ENCODE measurements around the gene SNX25.

Gene SNX25

DNA sequence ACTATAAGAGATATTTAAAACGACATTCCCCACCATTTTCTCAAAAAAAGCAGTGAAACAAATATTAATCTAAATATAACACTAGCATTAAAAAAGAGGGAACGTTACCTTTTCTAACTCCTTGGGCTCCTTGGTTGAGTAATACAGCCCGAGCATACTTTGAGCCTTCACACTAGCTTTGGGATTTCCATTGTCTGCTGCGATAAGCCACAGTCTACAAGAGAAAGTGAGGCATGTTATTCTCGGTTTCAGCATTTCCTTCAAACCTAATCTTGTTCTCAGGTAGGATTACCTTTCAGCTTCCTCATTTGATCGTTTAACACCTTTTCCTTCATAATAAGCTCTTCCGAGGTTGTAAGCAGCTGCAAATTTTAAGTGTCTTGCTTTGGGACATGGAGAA, 164.6 kb downstream of the SNX25 start:
- ChIA-PET CTCF (no interaction called here), POLR2A (no interaction called here)
- TF ChIP-seq, protein P1, sequence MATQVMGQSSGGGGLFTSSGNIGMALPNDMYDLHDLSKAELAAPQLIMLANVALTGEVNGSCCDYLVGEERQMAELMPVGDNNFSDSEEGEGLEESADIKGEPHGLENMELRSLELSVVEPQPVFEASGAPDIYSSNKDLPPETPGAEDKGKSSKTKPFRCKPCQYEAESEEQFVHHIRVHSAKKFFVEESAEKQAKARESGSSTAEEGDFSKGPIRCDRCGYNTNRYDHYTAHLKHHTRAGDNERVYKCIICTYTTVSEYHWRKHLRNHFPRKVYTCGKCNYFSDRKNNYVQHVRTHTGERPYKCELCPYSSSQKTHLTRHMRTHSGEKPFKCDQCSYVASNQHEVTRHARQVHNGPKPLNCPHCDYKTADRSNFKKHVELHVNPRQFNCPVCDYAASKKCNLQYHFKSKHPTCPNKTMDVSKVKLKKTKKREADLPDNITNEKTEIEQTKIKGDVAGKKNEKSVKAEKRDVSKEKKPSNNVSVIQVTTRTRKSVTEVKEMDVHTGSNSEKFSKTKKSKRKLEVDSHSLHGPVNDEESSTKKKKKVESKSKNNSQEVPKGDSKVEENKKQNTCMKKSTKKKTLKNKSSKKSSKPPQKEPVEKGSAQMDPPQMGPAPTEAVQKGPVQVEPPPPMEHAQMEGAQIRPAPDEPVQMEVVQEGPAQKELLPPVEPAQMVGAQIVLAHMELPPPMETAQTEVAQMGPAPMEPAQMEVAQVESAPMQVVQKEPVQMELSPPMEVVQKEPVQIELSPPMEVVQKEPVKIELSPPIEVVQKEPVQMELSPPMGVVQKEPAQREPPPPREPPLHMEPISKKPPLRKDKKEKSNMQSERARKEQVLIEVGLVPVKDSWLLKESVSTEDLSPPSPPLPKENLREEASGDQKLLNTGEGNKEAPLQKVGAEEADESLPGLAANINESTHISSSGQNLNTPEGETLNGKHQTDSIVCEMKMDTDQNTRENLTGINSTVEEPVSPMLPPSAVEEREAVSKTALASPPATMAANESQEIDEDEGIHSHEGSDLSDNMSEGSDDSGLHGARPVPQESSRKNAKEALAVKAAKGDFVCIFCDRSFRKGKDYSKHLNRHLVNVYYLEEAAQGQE (tag by site-specific recombination; IDR thresholded peaks at IDR 0.05), result no peak
- TF ChIP-seq ZNF843 (tag by site-specific recombination; IDR thresholded peaks at IDR 0.05) (no peak), PRDM1 (tag by site-specific recombination; IDR thresholded peaks at IDR 0.05) (no peak), ZNF626 (tag by site-specific recombination; IDR thresholded peaks at IDR 0.05) (no peak)
- TF ChIP-seq, protein P2, sequence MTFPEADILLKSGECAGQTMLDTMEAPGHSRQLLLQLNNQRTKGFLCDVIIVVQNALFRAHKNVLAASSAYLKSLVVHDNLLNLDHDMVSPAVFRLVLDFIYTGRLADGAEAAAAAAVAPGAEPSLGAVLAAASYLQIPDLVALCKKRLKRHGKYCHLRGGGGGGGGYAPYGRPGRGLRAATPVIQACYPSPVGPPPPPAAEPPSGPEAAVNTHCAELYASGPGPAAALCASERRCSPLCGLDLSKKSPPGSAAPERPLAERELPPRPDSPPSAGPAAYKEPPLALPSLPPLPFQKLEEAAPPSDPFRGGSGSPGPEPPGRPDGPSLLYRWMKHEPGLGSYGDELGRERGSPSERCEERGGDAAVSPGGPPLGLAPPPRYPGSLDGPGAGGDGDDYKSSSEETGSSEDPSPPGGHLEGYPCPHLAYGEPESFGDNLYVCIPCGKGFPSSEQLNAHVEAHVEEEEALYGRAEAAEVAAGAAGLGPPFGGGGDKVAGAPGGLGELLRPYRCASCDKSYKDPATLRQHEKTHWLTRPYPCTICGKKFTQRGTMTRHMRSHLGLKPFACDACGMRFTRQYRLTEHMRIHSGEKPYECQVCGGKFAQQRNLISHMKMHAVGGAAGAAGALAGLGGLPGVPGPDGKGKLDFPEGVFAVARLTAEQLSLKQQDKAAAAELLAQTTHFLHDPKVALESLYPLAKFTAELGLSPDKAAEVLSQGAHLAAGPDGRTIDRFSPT (tag by site-specific recombination; IDR thresholded peaks at IDR 0.05), result no peak
- H3K36me3 ChIP-seq (ENCODE audit: control insufficient read depth in 2 of 2, insufficient read depth in 1 of 2, low read length in 2 of 2), result peaks cover 0 to 50% of the 10 kb centered on the region in 2 experiments; a peak in 2 of 3 replicates
- no peaks in the 10 kb centered on the region for H3K4me1 ChIP-seq (ENCODE audit: control insufficient read depth, insufficient read depth, low read length)
- H3K27ac ChIP-seq (ENCODE audit: extremely low read depth, low read depth, low read length), result no peak overlapping the region
- no peak overlapping the region for H3K4me3 ChIP-seq (ENCODE audit: low read depth, low read length)
- no peaks in the 10 kb centered on the region for H3K9me3 ChIP-seq (ENCODE audit: control insufficient read depth, insufficient read depth, low read depth, low read length)

DNA sequence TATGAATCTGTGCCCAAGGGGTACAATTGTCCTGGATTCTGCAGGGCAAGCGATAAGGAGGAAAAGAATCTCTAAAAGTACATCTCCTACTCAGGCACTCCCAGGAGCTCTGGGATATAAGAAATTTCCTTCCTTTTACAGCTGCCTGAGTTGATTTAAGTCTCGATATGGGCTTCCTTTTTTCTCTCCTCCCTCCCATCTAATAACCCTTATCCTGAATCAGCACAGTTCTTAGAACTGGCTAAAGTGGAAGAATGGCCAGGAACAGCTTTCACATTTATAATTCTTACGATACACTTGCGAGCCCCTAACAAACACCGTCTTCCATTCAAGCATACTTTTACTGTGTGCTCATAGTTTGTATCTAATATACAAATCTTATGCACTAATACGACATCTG, 165.2 kb downstream of the SNX25 start:
- POLR2A ChIA-PET, result no interaction called here
- Histone ChIP-seq H3K9me3 (ENCODE audit: control insufficient read depth, insufficient read depth, low read depth, low read length) (no peaks in the 10 kb centered on the region), H3K4me3 (ENCODE audit: low read depth, low read length) (no peak overlapping the region), H3K4me1 (ENCODE audit: control insufficient read depth, insufficient read depth, low read length) (no peaks in the 10 kb centered on the region), H3K36me3 (ENCODE audit: control insufficient read depth in 2 of 2, insufficient read depth in 1 of 2, low read length in 2 of 2) (peaks cover 0 to 50% of the 10 kb centered on the region in 2 experiments; a peak in 1 of 3 replicates), H3K27ac (ENCODE audit: extremely low read depth, low read depth, low read length) (no peak overlapping the region)
- CTCF ChIA-PET, result no interaction called here
- TF ChIP-seq, protein P3, sequence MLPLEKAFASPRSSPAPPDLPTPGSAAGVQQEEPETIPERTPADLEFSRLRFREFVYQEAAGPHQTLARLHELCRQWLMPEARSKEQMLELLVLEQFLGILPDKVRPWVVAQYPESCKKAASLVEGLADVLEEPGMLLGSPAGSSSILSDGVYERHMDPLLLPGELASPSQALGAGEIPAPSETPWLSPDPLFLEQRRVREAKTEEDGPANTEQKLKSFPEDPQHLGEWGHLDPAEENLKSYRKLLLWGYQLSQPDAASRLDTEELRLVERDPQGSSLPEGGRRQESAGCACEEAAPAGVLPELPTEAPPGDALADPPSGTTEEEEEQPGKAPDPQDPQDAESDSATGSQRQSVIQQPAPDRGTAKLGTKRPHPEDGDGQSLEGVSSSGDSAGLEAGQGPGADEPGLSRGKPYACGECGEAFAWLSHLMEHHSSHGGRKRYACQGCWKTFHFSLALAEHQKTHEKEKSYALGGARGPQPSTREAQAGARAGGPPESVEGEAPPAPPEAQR (tag by site-specific recombination; IDR thresholded peaks at IDR 0.05), result no peak
- TF ChIP-seq PRDM1 (tag by site-specific recombination; IDR thresholded peaks at IDR 0.05), result no peak
- TF ChIP-seq ZNF664 (tag by site-specific recombination; IDR thresholded peaks at IDR 0.05), result no peak
- no peak for TF ChIP-seq ZNF596 (tag by site-specific recombination; IDR thresholded peaks at IDR 0.05)
- no peak for TF ChIP-seq SCRT1 (tag by site-specific recombination; IDR thresholded peaks at IDR 0.05; ENCODE audit: borderline replicate concordance)
- no peak for TF ChIP-seq ZNF548 (tag by site-specific recombination; IDR thresholded peaks at IDR 0.05)
- no peak for TF ChIP-seq ZNF19 (tag by site-specific recombination; IDR thresholded peaks at IDR 0.05; ENCODE audit: low read depth)
- TF ChIP-seq, protein P4, sequence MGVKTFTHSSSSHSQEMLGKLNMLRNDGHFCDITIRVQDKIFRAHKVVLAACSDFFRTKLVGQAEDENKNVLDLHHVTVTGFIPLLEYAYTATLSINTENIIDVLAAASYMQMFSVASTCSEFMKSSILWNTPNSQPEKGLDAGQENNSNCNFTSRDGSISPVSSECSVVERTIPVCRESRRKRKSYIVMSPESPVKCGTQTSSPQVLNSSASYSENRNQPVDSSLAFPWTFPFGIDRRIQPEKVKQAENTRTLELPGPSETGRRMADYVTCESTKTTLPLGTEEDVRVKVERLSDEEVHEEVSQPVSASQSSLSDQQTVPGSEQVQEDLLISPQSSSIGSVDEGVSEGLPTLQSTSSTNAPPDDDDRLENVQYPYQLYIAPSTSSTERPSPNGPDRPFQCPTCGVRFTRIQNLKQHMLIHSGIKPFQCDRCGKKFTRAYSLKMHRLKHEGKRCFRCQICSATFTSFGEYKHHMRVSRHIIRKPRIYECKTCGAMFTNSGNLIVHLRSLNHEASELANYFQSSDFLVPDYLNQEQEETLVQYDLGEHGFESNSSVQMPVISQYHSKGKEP (tag by site-specific recombination; IDR thresholded peaks at IDR 0.05), result no peak
- TF ChIP-seq, protein P5, sequence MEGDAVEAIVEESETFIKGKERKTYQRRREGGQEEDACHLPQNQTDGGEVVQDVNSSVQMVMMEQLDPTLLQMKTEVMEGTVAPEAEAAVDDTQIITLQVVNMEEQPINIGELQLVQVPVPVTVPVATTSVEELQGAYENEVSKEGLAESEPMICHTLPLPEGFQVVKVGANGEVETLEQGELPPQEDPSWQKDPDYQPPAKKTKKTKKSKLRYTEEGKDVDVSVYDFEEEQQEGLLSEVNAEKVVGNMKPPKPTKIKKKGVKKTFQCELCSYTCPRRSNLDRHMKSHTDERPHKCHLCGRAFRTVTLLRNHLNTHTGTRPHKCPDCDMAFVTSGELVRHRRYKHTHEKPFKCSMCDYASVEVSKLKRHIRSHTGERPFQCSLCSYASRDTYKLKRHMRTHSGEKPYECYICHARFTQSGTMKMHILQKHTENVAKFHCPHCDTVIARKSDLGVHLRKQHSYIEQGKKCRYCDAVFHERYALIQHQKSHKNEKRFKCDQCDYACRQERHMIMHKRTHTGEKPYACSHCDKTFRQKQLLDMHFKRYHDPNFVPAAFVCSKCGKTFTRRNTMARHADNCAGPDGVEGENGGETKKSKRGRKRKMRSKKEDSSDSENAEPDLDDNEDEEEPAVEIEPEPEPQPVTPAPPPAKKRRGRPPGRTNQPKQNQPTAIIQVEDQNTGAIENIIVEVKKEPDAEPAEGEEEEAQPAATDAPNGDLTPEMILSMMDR (tag by site-specific recombination; IDR thresholded peaks at IDR 0.05), result no peak
- no peak for TF ChIP-seq ZNF211 (tag by site-specific recombination; IDR thresholded peaks at IDR 0.05; ENCODE audit: low read depth)
- no peak for TF ChIP-seq GLI4 (tag by site-specific recombination; IDR thresholded peaks at IDR 0.05)
- no peak for TF ChIP-seq ZBTB1 (tag by site-specific recombination; IDR thresholded peaks at IDR 0.05)
- no peak for TF ChIP-seq ZNF677 (tag by site-specific recombination; IDR thresholded peaks at IDR 0.05)
- TF ChIP-seq, protein P6, sequence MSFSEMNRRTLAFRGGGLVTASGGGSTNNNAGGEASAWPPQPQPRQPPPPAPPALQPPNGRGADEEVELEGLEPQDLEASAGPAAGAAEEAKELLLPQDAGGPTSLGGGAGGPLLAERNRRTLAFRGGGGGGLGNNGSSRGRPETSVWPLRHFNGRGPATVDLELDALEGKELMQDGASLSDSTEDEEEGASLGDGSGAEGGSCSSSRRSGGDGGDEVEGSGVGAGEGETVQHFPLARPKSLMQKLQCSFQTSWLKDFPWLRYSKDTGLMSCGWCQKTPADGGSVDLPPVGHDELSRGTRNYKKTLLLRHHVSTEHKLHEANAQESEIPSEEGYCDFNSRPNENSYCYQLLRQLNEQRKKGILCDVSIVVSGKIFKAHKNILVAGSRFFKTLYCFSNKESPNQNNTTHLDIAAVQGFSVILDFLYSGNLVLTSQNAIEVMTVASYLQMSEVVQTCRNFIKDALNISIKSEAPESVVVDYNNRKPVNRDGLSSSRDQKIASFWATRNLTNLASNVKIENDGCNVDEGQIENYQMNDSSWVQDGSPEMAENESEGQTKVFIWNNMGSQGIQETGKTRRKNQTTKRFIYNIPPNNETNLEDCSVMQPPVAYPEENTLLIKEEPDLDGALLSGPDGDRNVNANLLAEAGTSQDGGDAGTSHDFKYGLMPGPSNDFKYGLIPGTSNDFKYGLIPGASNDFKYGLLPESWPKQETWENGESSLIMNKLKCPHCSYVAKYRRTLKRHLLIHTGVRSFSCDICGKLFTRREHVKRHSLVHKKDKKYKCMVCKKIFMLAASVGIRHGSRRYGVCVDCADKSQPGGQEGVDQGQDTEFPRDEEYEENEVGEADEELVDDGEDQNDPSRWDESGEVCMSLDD (tag by site-specific recombination; IDR thresholded peaks at IDR 0.05), result no peak
